Measurements from ENCODE around the gene SLC25A30.

DNA sequence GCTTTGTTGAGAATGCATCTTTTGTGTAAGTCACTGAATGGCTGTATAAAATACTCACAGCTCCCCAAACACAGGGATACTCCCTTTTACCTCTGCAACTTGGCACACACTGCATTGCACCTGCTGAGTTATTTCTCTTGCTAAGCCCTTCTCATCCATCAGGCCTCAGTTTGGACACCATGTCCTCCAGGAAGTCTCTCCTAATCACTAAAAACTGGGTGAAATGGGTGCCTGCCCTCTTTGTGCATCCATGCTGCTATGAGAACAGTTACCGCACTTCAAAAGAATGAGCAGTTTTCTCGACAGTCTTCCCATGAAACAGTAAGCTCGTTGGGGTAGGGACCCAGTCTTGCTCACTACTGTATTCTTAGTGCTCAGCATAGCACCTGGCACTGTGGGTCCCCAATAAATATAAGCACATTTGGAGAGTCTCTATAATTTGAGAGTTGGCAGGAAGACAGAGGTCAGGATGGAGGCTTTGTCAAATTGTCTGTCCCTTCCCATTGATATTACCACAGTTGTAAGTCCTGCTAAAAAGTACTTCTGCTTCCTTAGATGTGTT lies 4.6 kb upstream of the SLC25A30 start:
- TF ChIP-seq ZZZ3 (CRISPR knock-in tag; IDR thresholded peaks at IDR 0.05; ENCODE audit: borderline replicate concordance) (no peak), TBX3 (IDR thresholded peaks at IDR 0.05; ENCODE audit: borderline replicate concordance) (no peak), TAF1 (CRISPR knock-in tag; IDR thresholded peaks at IDR 0.05) (no peak), ZNF609 (CRISPR knock-in tag; IDR thresholded peaks at IDR 0.05; ENCODE audit: borderline replicate concordance) (no peak), CTCF (CRISPR knock-in tag; IDR thresholded peaks at IDR 0.05) (no peak), FOXJ3 (CRISPR knock-in tag; IDR thresholded peaks at IDR 0.05; ENCODE audit: borderline replicate concordance) (no peak), CEBPG (CRISPR knock-in tag; IDR thresholded peaks at IDR 0.05) (no peak), NFIB (CRISPR knock-in tag; IDR thresholded peaks at IDR 0.05; ENCODE audit: borderline replicate concordance) (no peak)

All from HepG2 (cell line).